Activated CD4-positive, alpha-beta memory T cell treated with anti-CD3 and anti-CD28 coated beads for 36 hours (primary cell): ENCODE results near the gene PHACTR1. TPM values are rescaled to one million over a fixed set of nuclear protein-coding genes. Genes with fewer than 3 reads are reported as not detected.

Experiments used
- CTCF ChIA-PET: fragments of 350-600 bp; sonication (Branson Sonifier 250); formaldehyde crosslinking; loops from one replicate; lab custom pipeline; 2021; ENCODE audit warnings: antibody characterized with exemption, inconsistent platforms; lab: Charles Lee
- POLR2A ChIA-PET: fragments of 350-600 bp; sonication (Branson Sonifier 250); formaldehyde crosslinking; loops from one replicate; lab custom pipeline; 2021; ENCODE audit warnings: antibody characterized with exemption; lab: Charles Lee
- DNase-seq: peaks from one replicate; pipeline ENCODE4 v3.0.0-alpha.2; 2020
- H3K27ac Mint-ChIP-seq: one replicate; pipeline ENCODE4 v1.8.0; 2021; ENCODE audit warnings: mixed read lengths
- H3K27me3 Mint-ChIP-seq: one replicate; pipeline ENCODE4 v1.8.0; 2021; ENCODE audit warnings: mixed read lengths
- H3K36me3 Mint-ChIP-seq: one replicate; pipeline ENCODE4 v1.8.0; 2021; ENCODE audit warnings: mixed read lengths
- H3K4me1 Mint-ChIP-seq: one replicate; pipeline ENCODE4 v1.8.0; 2021; ENCODE audit warnings: low read depth, mixed read lengths
- H3K4me3 Mint-ChIP-seq: one replicate; pipeline ENCODE4 v1.8.0; 2021; ENCODE audit warnings: mild to moderate bottlenecking, mixed read lengths
- H3K9me3 Mint-ChIP-seq: one replicate; pipeline ENCODE4 v1.8.0; 2021; ENCODE audit warnings: mixed read lengths
- intact Hi-C: fragments of 100-400 bp; cut with micrococcal nuclease; formaldehyde crosslinking; loops from one replicate; pipeline ENCODE4 v1.15.1; 2023
- total RNA-seq, 2 experiments: library from RNA; stranded (reverse); gene quantifications; one replicate each; pipeline ENCODE4 v1.2.3, GENCODE V29; 2021

PHACTR1 gene
- total RNA-seq, 2 experiments from 2014 or later, result not detected

DNA sequence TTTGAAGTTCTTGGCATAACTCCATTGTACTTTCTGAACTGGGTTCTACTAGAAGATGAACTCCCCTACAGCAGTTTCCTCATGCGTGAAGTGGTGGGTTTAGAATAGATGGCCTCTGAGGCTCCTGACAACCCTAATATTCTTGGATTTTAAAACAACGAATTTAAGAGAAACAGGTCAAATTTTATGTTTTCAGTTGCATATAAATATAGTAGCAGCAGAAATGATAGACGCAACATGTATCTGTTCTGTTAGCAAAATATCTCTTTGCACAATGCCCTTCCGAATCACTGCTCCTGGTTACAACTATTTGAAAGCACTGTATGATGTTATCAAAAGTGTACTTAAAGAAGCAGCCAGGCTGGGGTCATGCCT is 364.6 kb downstream of the PHACTR1 start:
- no peak for DNase-seq
- Mint-ChIP-seq H3K9me3 (peaks cover under 1% of the 10 kb centered on the region), H3K27me3 (peaks cover 14% of the 10 kb centered on the region), H3K4me3 (no peak overlapping the region), H3K36me3 (peaks cover 3% of the 10 kb centered on the region), H3K4me1 (no peaks in the 10 kb centered on the region), H3K27ac (no peak overlapping the region)
- ChIA-PET POLR2A (no interaction called here), CTCF (no interaction called here)
- intact Hi-C loops, result no loop called here

DNA sequence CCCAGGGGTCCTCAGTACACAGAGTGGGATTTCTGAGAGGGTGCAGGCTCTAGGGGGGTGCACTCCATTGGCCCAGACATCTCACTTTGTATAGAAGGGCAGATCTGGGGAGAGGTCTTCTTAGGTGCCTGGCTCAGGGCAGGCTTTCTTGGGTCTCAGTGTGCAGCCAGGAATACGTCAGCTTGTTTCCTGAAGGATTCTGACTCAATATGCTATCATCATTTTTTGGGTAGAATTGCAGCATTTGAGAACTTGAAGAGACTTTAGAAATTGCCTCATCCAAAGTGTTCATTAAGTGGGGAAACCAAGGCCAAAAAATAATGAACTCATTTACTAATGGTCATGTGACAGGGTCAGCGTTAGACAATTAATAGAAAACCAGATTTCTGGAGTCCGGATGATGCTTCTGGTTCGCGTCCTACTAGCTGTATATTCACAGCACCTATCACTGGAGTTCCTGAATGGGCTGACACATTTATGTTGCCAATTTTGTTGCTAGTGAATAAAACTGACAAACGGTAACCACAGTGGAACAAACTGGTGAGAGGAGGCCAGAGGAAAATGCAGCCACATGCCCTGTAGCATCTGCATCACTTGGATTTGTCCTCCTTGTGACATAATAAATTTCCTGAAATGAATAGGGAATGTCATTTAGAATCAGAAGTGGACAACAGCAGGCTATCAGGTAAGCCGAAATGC is 372.9 kb downstream of the PHACTR1 start:
- H3K4me3 Mint-ChIP-seq, result no peak overlapping the region
- peaks cover 4% of the 10 kb centered on the region for H3K9me3 Mint-ChIP-seq
- H3K36me3 Mint-ChIP-seq, result no peaks in the 10 kb centered on the region
- ChIA-PET POLR2A (no interaction called here), CTCF (no interaction called here)
- H3K4me1 Mint-ChIP-seq, result no peaks in the 10 kb centered on the region
- peaks cover 3% of the 10 kb centered on the region for H3K27me3 Mint-ChIP-seq
- intact Hi-C loops, result no loop called here
- no peak overlapping the region for H3K27ac Mint-ChIP-seq
- DNase-seq, result no peak

DNA sequence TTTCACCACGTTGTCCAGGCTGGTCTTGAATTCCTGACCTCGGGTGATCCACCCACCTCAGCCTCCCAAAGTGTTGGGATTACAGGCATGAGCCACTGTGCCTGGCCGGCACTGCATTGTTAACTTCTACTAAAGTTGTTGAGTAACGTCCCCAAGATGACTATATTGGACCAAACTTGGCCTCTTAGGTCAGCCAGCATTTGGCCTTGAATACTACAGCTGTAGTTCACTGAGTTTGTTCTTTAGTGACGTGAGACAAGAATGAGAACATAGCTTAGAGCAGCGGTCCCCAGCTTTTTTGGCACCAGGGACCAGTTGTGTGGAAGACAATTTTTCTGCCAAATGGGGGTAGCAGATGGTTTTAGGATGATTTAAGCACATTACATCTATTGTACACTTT is 374.6 kb downstream of the PHACTR1 start:
- DNase-seq, result no peak
- CTCF ChIA-PET, result no interaction called here
- POLR2A ChIA-PET, result no interaction called here
- Mint-ChIP-seq H3K4me1 (no peaks in the 10 kb centered on the region), H3K27ac (no peak overlapping the region), H3K36me3 (no peaks in the 10 kb centered on the region), H3K9me3 (peaks cover 4% of the 10 kb centered on the region), H3K27me3 (peaks cover 2% of the 10 kb centered on the region), H3K4me3 (no peak overlapping the region)
- intact Hi-C loops, result no loop called here

DNA sequence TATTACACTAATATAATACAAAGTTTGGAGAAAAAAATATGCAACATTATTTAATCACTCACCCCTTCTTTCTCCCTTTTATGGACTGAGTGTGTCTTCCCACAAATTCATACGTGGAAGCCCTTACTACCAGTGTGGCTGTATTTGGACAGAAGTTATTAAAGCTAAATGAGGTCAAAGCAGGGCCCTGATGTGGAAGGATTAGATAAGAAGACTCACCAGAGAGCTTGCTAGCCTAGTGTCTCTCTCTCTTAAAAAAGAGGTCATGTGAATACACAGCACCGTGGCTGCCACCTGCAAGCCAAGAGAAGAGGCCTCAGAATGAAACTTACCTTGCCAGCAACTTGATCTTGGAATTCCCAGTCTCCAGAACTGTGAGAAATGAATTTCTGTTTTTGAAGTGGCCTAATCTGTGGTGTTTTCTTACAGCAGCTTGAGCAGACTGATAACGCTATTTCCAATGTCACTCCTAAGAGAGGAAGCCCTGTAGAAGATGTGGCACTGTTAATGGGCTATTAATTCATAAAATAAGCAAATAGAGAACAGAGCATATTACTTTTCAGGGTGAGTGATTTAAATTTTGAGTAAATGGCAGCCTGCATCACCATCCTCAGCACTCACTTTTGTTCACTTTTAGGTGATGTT is 378.3 kb downstream of the PHACTR1 start:
- peaks cover 2% of the 10 kb centered on the region for H3K27me3 Mint-ChIP-seq
- H3K9me3 Mint-ChIP-seq, result no peaks in the 10 kb centered on the region
- DNase-seq, result no peak
- POLR2A ChIA-PET, result no interaction called here
- intact Hi-C loops, result no loop called here
- no peaks in the 10 kb centered on the region for H3K4me1 Mint-ChIP-seq
- H3K4me3 Mint-ChIP-seq, result no peak overlapping the region
- H3K27ac Mint-ChIP-seq, result no peak overlapping the region
- CTCF ChIA-PET, result no interaction called here
- H3K36me3 Mint-ChIP-seq, result no peaks in the 10 kb centered on the region

DNA sequence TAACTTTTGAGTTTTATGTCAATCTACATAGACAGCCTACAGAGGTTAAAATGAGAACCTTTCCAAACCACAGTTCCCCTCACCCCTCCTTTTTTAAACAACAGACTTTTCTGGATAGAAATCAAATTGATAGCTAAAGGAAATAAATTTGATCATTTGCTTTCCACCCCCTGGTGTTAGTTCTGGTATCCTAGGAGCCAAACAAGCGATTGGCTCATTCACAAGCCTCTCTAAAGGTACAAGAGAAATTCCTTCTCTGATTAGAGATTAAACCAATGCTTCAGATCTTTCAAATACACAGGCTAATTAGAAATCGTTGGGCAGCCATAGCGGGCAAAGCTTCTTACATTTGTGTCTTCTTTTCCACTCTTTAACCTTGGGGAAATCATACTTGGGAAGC is 379.5 kb downstream of the PHACTR1 start:
- POLR2A ChIA-PET, result interaction anchor here (0.5 kb wide), 1 partner anchor 58 kb away, joined by 3 read pairs; no protein-coding TSS in a partner anchor
- Mint-ChIP-seq H3K27me3 (peaks cover 6% of the 10 kb centered on the region), H3K27ac (no peak overlapping the region), H3K4me3 (no peak overlapping the region), H3K9me3 (no peaks in the 10 kb centered on the region), H3K36me3 (no peaks in the 10 kb centered on the region), H3K4me1 (no peaks in the 10 kb centered on the region)
- intact Hi-C loops, result no loop called here
- CTCF ChIA-PET, result interaction anchor here (1.0 kb wide), 1 partner anchor 118 kb away, joined by 3 read pairs; no protein-coding TSS in a partner anchor
- no peak for DNase-seq

DNA sequence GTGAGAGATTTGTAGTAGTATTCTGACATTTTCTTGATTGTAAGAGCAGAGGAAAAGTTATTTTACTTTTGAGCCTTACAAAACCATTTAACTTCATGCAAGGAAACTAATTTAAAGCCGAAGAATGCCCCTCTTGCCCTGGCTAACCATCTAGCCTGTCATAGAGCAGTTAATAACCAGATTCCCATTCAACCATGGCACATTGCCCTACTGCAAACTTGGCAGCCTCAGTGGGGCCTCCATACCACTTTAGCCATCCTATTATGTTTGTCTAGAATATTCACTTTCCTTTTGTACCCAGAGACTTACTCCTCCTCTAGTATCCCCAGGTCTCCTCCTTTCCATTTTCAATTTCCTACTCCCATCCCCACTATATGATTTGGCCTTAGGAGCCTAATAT is 380.9 kb downstream of the PHACTR1 start:
- intact Hi-C loops, result no loop called here
- POLR2A ChIA-PET, result no interaction called here
- H3K27me3 Mint-ChIP-seq, result peaks cover 10% of the 10 kb centered on the region
- no peaks in the 10 kb centered on the region for H3K9me3 Mint-ChIP-seq
- H3K36me3 Mint-ChIP-seq, result no peaks in the 10 kb centered on the region
- H3K27ac Mint-ChIP-seq, result no peak overlapping the region
- no peak overlapping the region for H3K4me3 Mint-ChIP-seq
- DNase-seq, result no peak
- CTCF ChIA-PET, result no interaction called here
- H3K4me1 Mint-ChIP-seq, result no peaks in the 10 kb centered on the region

DNA sequence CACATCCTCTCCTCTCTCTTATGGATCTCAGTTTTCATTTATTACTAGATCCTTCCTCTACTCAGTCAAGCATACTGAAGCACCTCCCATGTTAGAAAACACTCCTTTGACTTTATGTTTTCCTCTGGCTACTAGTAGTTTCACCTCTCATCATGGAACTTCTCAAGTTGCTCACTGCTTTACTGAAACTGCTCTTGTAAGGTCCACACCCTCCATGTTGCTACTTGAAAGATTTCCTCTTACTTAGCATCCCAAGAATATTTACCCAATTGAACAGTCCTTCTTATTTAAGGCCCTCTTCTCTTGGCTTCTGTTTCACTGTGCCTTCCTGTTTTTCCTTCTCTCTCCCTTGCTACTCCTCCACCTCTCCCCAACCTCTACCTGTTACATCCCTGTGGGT is 381.4 kb downstream of the PHACTR1 start:
- no peak overlapping the region for H3K27ac Mint-ChIP-seq
- H3K36me3 Mint-ChIP-seq, result no peaks in the 10 kb centered on the region
- H3K4me3 Mint-ChIP-seq, result no peak overlapping the region

DNA sequence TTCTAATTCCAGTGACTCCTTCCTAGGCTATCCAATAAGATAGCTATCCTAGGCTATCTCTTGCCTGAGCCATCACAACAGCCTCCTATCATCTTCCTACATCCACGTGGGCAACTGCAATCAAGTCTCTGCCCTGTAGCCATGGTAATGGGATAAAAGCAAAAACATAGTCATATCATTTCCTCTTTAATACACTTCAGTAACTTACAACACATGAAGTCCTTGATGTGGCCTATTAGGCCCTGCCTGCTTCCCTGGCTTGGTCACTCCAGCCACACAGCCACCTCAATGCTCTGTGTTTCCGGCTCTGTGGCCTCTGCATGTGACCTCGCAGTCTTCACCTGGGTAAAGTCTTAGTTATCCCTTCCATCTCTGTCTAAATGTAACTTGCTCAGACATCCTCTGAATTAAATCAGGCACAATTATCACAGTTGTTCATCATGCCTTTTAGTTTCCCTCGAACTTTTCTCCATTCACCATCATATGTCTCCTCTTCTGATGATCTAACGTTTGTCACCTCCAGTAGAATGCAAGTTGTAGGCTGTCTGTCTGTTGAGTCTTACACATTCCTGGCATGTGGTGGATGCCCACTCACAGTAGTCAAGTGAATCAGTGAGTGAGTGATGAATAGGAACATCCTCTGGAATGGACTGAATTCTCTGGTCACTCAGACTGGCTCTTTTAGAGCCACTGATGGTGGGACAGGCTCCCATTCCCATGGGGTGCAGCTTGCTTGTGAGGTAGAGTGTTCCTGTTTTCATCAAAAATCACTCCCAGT is 382.4 kb downstream of the PHACTR1 start:
- DNase-seq, result no peak
- H3K27me3 Mint-ChIP-seq, result peaks cover 8% of the 10 kb centered on the region
- intact Hi-C loops, result no loop called here
- ChIA-PET CTCF (no interaction called here), POLR2A (no interaction called here)
- no peak overlapping the region for H3K4me3 Mint-ChIP-seq
- no peaks in the 10 kb centered on the region for H3K36me3 Mint-ChIP-seq
- H3K9me3 Mint-ChIP-seq, result no peaks in the 10 kb centered on the region
- H3K27ac Mint-ChIP-seq, result no peak overlapping the region
- H3K4me1 Mint-ChIP-seq, result no peaks in the 10 kb centered on the region

More for the DNA sequence above, 381.4 kb downstream of the PHACTR1 start:
- POLR2A ChIA-PET, result no interaction called here
- no peak for DNase-seq
- no peaks in the 10 kb centered on the region for H3K4me1 Mint-ChIP-seq
- H3K9me3 Mint-ChIP-seq, result no peaks in the 10 kb centered on the region
- intact Hi-C loops, result no loop called here
- CTCF ChIA-PET, result no interaction called here
- peaks cover 8% of the 10 kb centered on the region for H3K27me3 Mint-ChIP-seq

DNA sequence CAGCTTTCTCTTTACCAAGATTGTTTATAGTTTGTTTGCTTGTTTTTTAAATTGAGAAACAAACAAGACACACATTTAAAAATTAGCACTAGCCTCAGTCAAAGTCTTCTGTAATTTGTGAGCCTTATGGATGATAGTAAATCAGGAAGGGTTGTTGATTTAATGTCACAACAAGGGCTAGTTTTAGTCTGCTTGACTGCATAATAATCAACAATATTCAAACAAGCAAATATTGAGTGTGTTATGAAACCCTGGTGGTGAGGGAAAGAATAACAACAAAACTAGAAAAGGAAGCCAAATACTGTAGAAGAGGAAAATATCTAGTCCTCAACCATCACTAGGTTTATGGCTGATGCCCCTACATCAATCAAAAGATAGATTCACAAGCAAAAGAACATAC is 383.2 kb downstream of the PHACTR1 start:
- DNase-seq, result no peak
- Mint-ChIP-seq H3K27ac (no peak overlapping the region), H3K27me3 (peaks cover 8% of the 10 kb centered on the region), H3K4me3 (no peak overlapping the region), H3K4me1 (no peaks in the 10 kb centered on the region), H3K9me3 (no peaks in the 10 kb centered on the region), H3K36me3 (no peaks in the 10 kb centered on the region)
- POLR2A ChIA-PET, result no interaction called here
- intact Hi-C loops, result no loop called here
- CTCF ChIA-PET, result interaction anchor here (1.3 kb wide), 1 partner anchor 55 kb away, joined by 3 read pairs; no protein-coding TSS in a partner anchor

DNA sequence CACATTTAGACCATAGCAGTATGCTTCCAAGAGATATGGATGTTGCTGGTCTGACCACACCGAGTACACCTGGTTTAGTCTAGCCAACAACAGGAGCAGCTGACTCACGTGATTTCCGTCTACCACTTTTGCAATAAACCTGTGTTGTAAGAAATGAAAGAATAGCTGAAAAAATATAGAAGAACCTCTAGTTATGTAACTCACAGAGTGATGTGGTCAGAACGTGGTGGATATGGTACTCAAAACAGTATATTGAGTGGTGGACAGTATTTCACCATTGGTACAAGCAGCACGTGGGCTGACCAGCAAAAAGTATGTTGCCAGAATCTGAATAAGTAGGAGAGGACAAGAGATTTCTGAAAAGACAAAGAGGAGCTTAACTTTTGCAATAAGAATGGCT is 384.8 kb downstream of the PHACTR1 start:
- intact Hi-C loops, result no loop called here
- ChIA-PET CTCF (no interaction called here), POLR2A (no interaction called here)
- no peaks in the 10 kb centered on the region for H3K36me3 Mint-ChIP-seq
- no peak overlapping the region for H3K27ac Mint-ChIP-seq
- H3K27me3 Mint-ChIP-seq, result peaks cover 8% of the 10 kb centered on the region
- no peaks in the 10 kb centered on the region for H3K9me3 Mint-ChIP-seq
- H3K4me3 Mint-ChIP-seq, result no peak overlapping the region
- no peak for DNase-seq
- H3K4me1 Mint-ChIP-seq, result no peaks in the 10 kb centered on the region

DNA sequence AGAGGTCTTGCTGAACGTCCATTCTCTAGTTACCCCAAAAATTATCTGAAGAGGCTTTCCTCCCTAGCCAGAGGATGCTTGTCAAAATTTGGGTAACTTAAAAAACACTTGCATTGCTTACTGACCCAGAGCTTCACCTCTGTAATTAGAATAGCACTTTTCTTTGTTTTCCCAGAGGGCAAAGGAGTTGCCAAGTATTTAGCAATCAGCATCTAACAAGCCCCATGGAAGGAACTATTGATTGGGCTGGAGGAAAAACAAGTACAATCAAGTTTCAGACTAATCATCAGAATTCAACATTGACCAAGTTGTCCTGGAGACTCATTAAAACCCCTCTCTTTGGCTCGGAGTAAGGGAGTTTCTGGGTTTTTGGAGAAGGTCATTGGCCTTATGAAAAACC is 385.4 kb downstream of the PHACTR1 start:
- intact Hi-C loops, result no loop called here
- DNase-seq, result no peak
- Mint-ChIP-seq H3K4me1 (no peaks in the 10 kb centered on the region), H3K27ac (no peak overlapping the region), H3K36me3 (no peaks in the 10 kb centered on the region), H3K27me3 (peaks cover 8% of the 10 kb centered on the region), H3K4me3 (no peak overlapping the region), H3K9me3 (no peaks in the 10 kb centered on the region)
- ChIA-PET POLR2A (no interaction called here), CTCF (no interaction called here)

DNA sequence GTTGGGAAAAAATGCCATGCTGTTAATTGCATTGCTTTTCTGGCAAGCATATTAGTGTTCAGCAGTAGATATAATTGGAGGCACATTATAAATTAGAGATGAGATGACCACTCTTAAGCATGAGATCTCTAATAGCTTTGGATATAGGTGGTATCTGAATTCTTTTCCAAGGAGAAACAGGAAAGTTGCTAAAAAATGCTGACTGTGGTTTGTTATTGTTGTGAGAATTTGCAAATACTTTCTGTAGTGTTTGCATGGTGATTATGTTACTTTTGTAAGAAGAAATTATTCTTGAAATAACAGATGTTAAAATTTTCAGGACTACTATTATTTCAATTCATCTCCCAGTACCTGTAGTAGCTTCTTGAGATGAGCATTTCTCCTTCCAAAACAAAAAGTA is 386.6 kb downstream of the PHACTR1 start:
- Mint-ChIP-seq H3K4me1 (no peaks in the 10 kb centered on the region), H3K36me3 (no peaks in the 10 kb centered on the region), H3K4me3 (no peak overlapping the region), H3K27ac (no peak overlapping the region), H3K27me3 (peaks cover 8% of the 10 kb centered on the region), H3K9me3 (no peaks in the 10 kb centered on the region)
- CTCF ChIA-PET, result no interaction called here
- DNase-seq, result no peak
- POLR2A ChIA-PET, result no interaction called here
- intact Hi-C loops, result no loop called here
